ENCODE measurements around the gene POTEH. TPM values are rescaled to one million over a fixed set of nuclear protein-coding genes. Genes with fewer than 3 reads are reported as not detected.
"Not testable (repeated sequence)": the region's sequence is repeated elsewhere in the genome, so short reads cannot be mapped to it uniquely, and the experiment has no call there.

Gene POTEH
- total RNA-seq = not detected in 2 replicates
- long read RNA-seq = 0 reads

- DNase-seq (ENCODE audit: low spot score, unreplicated experiment); H3K4me1 Mint-ChIP-seq (ENCODE audit: low read depth); H3K36me3 Mint-ChIP-seq (ENCODE audit: insufficient read depth); H3K27ac Mint-ChIP-seq; H3K9me3 Mint-ChIP-seq (ENCODE audit: low read depth); H3K27me3 Mint-ChIP-seq; H3K4me3 Mint-ChIP-seq (ENCODE audit: low read depth): not testable (repeated sequence)
These were observed at the start of gene POTEH for GRCh38 chr22:15689749-15690125. Gene POTEH, plus strand, starts transcription at chr22:15690026. Its CDS starts 52 bp downstream, at chr22:15690078.

DNA sequence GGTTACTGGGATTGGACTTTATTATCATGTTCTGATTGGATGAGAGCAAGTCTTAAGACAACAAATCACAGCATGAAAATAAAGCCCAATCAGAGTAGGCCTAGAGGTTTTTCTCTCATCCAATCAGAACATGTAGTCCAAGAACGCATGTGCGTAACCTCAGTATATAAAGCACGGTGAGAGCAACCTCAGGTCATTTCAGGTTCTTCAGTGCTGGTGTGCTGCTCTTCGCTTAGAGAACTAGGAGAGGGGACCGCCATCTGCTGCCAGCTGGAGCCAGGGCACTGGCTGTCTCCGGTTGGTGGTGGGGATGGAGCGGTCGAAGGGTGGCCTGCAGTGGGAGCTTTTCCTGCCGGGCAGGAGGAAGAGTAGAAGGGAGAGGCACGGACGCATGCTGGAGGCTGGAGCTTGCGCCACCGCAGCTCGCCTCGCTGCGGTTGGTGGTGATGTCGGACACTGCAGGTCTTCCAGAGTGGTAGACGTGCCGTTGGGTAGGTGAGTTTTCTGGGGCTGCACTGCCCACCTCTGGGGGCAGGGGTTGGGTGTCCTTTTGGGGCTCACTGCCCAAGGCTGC lies 47.5 kb upstream of the POTEH start:
- not testable (repeated sequence) for H3K9me3 Mint-ChIP-seq (ENCODE audit: low read depth); H3K4me3 Mint-ChIP-seq (ENCODE audit: low read depth); H3K27me3 Mint-ChIP-seq

GRCh38 chr22:15651954-15652353 lies 37.9 kb upstream of the POTEH start:
- H3K4me1 Mint-ChIP-seq (ENCODE audit: low read depth); H3K27ac Mint-ChIP-seq: not testable (repeated sequence)

More for the DNA sequence above, 47.5 kb upstream of the POTEH start:
- not testable (repeated sequence) for DNase-seq (ENCODE audit: low spot score, unreplicated experiment); H3K36me3 Mint-ChIP-seq (ENCODE audit: insufficient read depth); H3K4me1 Mint-ChIP-seq (ENCODE audit: low read depth); H3K27ac Mint-ChIP-seq

GRCh38 chr22:15652738-15653137 lies 37.1 kb upstream of the POTEH start:
- not testable (repeated sequence) for H3K4me1 Mint-ChIP-seq (ENCODE audit: low read depth); H3K27me3 Mint-ChIP-seq; H3K4me3 Mint-ChIP-seq (ENCODE audit: low read depth); H3K9me3 Mint-ChIP-seq (ENCODE audit: low read depth); H3K27ac Mint-ChIP-seq; DNase-seq (ENCODE audit: low spot score, unreplicated experiment); H3K36me3 Mint-ChIP-seq (ENCODE audit: insufficient read depth)

More at GRCh38 chr22:15651954-15652353, 37.9 kb upstream of the POTEH start:
- H3K36me3 Mint-ChIP-seq (ENCODE audit: insufficient read depth); H3K9me3 Mint-ChIP-seq (ENCODE audit: low read depth); DNase-seq (ENCODE audit: low spot score, unreplicated experiment); H3K4me3 Mint-ChIP-seq (ENCODE audit: low read depth); H3K27me3 Mint-ChIP-seq: not testable (repeated sequence)

DNA sequence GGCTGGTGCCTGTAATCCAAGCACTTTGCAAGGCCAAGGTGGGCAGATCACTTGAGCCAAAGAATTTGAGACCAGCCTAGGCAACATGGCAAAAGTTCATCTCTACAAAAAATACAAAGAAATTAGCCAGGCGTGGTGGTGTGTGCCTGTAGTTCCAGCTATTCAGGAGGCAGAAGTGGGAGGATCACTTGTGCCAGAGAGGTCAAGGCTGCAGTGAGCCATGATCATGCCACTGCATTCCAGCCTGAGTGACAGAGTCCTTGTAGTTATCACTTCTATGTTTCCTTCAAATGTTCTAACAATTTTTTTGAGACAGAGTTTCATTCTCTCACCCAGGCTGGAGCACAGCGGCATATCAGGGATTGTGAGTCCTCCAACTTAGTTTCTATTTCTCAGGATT lies 36.6 kb upstream of the POTEH start:
- not testable (repeated sequence) for H3K36me3 Mint-ChIP-seq (ENCODE audit: insufficient read depth); H3K4me3 Mint-ChIP-seq (ENCODE audit: low read depth); H3K9me3 Mint-ChIP-seq (ENCODE audit: low read depth); H3K27ac Mint-ChIP-seq; H3K4me1 Mint-ChIP-seq (ENCODE audit: low read depth); H3K27me3 Mint-ChIP-seq; DNase-seq (ENCODE audit: low spot score, unreplicated experiment)

DNA sequence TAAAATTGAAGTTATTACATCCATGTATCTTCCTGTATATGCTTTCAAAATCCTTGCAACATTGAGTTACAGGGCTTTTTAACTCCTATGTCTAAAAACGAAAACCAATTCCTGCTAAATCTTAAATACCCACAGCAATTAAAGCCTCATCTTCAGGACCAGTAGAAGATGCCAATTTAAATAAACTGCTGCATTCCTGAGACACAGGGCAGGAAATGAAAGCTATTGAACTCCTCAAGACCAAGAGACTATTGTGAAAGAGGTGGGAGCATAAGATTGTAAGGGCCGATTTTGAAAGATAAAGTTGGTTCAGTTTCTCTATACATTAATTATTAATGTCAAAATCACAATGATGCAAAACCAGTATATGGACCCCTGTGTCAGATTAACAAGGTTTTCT lies 28.7 kb upstream of the POTEH start:
- H3K27ac Mint-ChIP-seq; H3K4me3 Mint-ChIP-seq (ENCODE audit: low read depth); DNase-seq (ENCODE audit: low spot score, unreplicated experiment); H3K27me3 Mint-ChIP-seq; H3K9me3 Mint-ChIP-seq (ENCODE audit: low read depth); H3K36me3 Mint-ChIP-seq (ENCODE audit: insufficient read depth); H3K4me1 Mint-ChIP-seq (ENCODE audit: low read depth): not testable (repeated sequence)

GRCh38 chr22:15664682-15665081 lies 25.1 kb upstream of the POTEH start:
- not testable (repeated sequence) for H3K4me1 Mint-ChIP-seq (ENCODE audit: low read depth); DNase-seq (ENCODE audit: low spot score, unreplicated experiment); H3K27me3 Mint-ChIP-seq; H3K27ac Mint-ChIP-seq; H3K36me3 Mint-ChIP-seq (ENCODE audit: insufficient read depth); H3K9me3 Mint-ChIP-seq (ENCODE audit: low read depth); H3K4me3 Mint-ChIP-seq (ENCODE audit: low read depth)

DNA sequence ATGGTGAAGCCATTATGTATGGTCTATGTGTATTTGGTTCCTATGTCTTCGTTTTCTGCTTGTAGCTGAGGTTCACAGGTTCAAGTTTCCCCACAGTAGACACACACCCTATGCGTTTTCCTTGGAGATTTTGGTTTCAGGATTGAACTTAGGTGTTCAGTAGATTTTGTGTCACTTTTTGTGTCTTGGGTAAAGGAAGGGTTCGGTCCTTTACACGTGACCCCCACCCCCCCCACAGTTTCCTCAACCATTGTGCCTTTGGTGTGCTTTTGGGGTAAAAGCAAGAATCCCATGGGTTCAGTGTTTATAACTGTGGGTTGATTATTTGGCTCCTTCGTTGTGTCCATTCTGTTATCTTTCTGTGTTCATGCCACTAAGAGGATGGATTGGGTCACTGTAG lies 24.3 kb upstream of the POTEH start:
- not testable (repeated sequence) for H3K36me3 Mint-ChIP-seq (ENCODE audit: insufficient read depth); H3K9me3 Mint-ChIP-seq (ENCODE audit: low read depth); DNase-seq (ENCODE audit: low spot score, unreplicated experiment); H3K4me3 Mint-ChIP-seq (ENCODE audit: low read depth); H3K4me1 Mint-ChIP-seq (ENCODE audit: low read depth); H3K27ac Mint-ChIP-seq; H3K27me3 Mint-ChIP-seq

- not testable (repeated sequence) for H3K27ac Mint-ChIP-seq; H3K4me1 Mint-ChIP-seq (ENCODE audit: low read depth); H3K4me3 Mint-ChIP-seq (ENCODE audit: low read depth); H3K36me3 Mint-ChIP-seq (ENCODE audit: insufficient read depth); H3K9me3 Mint-ChIP-seq (ENCODE audit: low read depth); DNase-seq (ENCODE audit: low spot score, unreplicated experiment); H3K27me3 Mint-ChIP-seq
These were observed 20.4 kb upstream of the POTEH start for GRCh38 chr22:15669430-15669829.

- H3K4me3 Mint-ChIP-seq (ENCODE audit: low read depth); H3K36me3 Mint-ChIP-seq (ENCODE audit: insufficient read depth); H3K4me1 Mint-ChIP-seq (ENCODE audit: low read depth); H3K27ac Mint-ChIP-seq; H3K9me3 Mint-ChIP-seq (ENCODE audit: low read depth); DNase-seq (ENCODE audit: low spot score, unreplicated experiment); H3K27me3 Mint-ChIP-seq: not testable (repeated sequence)
These were observed 10.1 kb upstream of the POTEH start for GRCh38 chr22:15679702-15680101.

- H3K4me1 Mint-ChIP-seq (ENCODE audit: low read depth); H3K9me3 Mint-ChIP-seq (ENCODE audit: low read depth); DNase-seq (ENCODE audit: low spot score, unreplicated experiment); H3K4me3 Mint-ChIP-seq (ENCODE audit: low read depth); H3K27me3 Mint-ChIP-seq; H3K36me3 Mint-ChIP-seq (ENCODE audit: insufficient read depth); H3K27ac Mint-ChIP-seq: not testable (repeated sequence)
These were observed 5.7 kb upstream of the POTEH start for GRCh38 chr22:15684115-15684514.

DNA sequence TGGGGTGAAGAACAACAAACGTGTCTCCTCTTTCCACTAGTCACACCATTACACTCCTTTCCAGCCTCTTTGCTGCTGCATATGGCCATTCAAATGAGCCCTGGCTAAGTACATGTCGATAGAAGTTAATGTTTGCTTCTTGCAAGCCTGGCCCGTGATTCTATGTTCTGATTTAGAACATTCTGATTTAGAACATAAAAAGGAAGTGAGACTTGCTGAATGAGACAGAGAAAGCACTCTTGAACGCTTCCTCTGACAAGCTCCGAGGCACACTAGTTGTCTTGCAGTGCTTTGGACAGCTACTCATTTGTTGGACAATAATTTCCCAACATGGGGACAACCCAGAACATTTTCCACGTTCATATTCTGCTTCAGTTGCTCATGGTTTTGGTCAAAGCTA lies 5.1 kb upstream of the POTEH start:
- H3K27ac Mint-ChIP-seq; H3K27me3 Mint-ChIP-seq; H3K4me3 Mint-ChIP-seq (ENCODE audit: low read depth); DNase-seq (ENCODE audit: low spot score, unreplicated experiment); H3K36me3 Mint-ChIP-seq (ENCODE audit: insufficient read depth); H3K9me3 Mint-ChIP-seq (ENCODE audit: low read depth); H3K4me1 Mint-ChIP-seq (ENCODE audit: low read depth): not testable (repeated sequence)

- not testable (repeated sequence) for H3K9me3 Mint-ChIP-seq (ENCODE audit: low read depth); H3K4me3 Mint-ChIP-seq (ENCODE audit: low read depth); H3K27ac Mint-ChIP-seq; H3K36me3 Mint-ChIP-seq (ENCODE audit: insufficient read depth); H3K27me3 Mint-ChIP-seq; DNase-seq (ENCODE audit: low spot score, unreplicated experiment); H3K4me1 Mint-ChIP-seq (ENCODE audit: low read depth)
These were observed 4.2 kb upstream of the POTEH start for GRCh38 chr22:15685641-15686040.

GRCh38 chr22:15687086-15687485 lies 2.7 kb upstream of the POTEH start:
- not testable (repeated sequence) for DNase-seq (ENCODE audit: low spot score, unreplicated experiment); H3K27me3 Mint-ChIP-seq; H3K4me1 Mint-ChIP-seq (ENCODE audit: low read depth); H3K9me3 Mint-ChIP-seq (ENCODE audit: low read depth); H3K27ac Mint-ChIP-seq; H3K4me3 Mint-ChIP-seq (ENCODE audit: low read depth); H3K36me3 Mint-ChIP-seq (ENCODE audit: insufficient read depth)

All from progenitor cell of endocrine pancreas (in vitro differentiated cells).